ENCODE measurements around the gene DDX10.

The DDX10 gene

GRCh38 chr11:108751444-108751843 is 86.6 kb downstream of the DDX10 start:
- Histone ChIP-seq H3K36me3 (ENCODE audit: insufficient read depth) (no peaks in the 10 kb centered on the region), H3K4me1 (ENCODE audit: low read depth, poor library complexity, severe bottlenecking) (no peaks in the 10 kb centered on the region), H3K27ac (no peak overlapping the region), H3K4me3 (IDR thresholded peaks at IDR 0.05; ENCODE audit: insufficient read depth, low read depth, low read length) (no peak overlapping the region), H3K9ac (no peak overlapping the region), H3K27me3 (ENCODE audit: insufficient read depth, low read depth) (no peaks in the 10 kb centered on the region), H2AFZ (ENCODE audit: low read depth) (no peak overlapping the region), H3K4me2 (no peak overlapping the region), H3K79me2 (ENCODE audit: insufficient read depth, low read depth) (no peaks in the 10 kb centered on the region), H4K20me1 (ENCODE audit: insufficient read depth) (no peaks in the 10 kb centered on the region)
- no peak for TF ChIP-seq CTCF (conservative IDR thresholded peaks at IDR 0.05; ENCODE audit: low read depth, low read length)

- Histone ChIP-seq H3K4me2 (no peak overlapping the region), H2AFZ (ENCODE audit: low read depth) (no peak overlapping the region), H3K4me3 (IDR thresholded peaks at IDR 0.05; ENCODE audit: insufficient read depth, low read depth, low read length) (no peak overlapping the region), H3K9ac (no peak overlapping the region), H3K27ac (no peak overlapping the region), H3K4me1 (ENCODE audit: low read depth, poor library complexity, severe bottlenecking) (no peaks in the 10 kb centered on the region), H3K27me3 (ENCODE audit: insufficient read depth, low read depth) (no peaks in the 10 kb centered on the region), H4K20me1 (ENCODE audit: insufficient read depth) (no peaks in the 10 kb centered on the region), H3K36me3 (ENCODE audit: insufficient read depth) (no peaks in the 10 kb centered on the region), H3K79me2 (ENCODE audit: insufficient read depth, low read depth) (no peaks in the 10 kb centered on the region)
- TF ChIP-seq CTCF (conservative IDR thresholded peaks at IDR 0.05; ENCODE audit: low read depth, low read length), result no peak
These were observed 87.5 kb downstream of the DDX10 start for GRCh38 chr11:108752297-108752751.

- no peaks in the 10 kb centered on the region for H4K20me1 ChIP-seq (ENCODE audit: insufficient read depth)
- H2AFZ ChIP-seq (ENCODE audit: low read depth), result no peak overlapping the region
- no peak overlapping the region for H3K4me2 ChIP-seq
- H3K36me3 ChIP-seq (ENCODE audit: insufficient read depth), result no peaks in the 10 kb centered on the region
- no peak overlapping the region for H3K9ac ChIP-seq
- H3K4me1 ChIP-seq (ENCODE audit: low read depth, poor library complexity, severe bottlenecking), result no peaks in the 10 kb centered on the region
- H3K27ac ChIP-seq, result no peak overlapping the region
- H3K27me3 ChIP-seq (ENCODE audit: insufficient read depth, low read depth), result no peaks in the 10 kb centered on the region
- no peaks in the 10 kb centered on the region for H3K79me2 ChIP-seq (ENCODE audit: insufficient read depth, low read depth)
- no peak overlapping the region for H3K4me3 ChIP-seq (IDR thresholded peaks at IDR 0.05; ENCODE audit: insufficient read depth, low read depth, low read length)
- TF ChIP-seq CTCF (conservative IDR thresholded peaks at IDR 0.05; ENCODE audit: low read depth, low read length), result no peak
These were observed 90.2 kb downstream of the DDX10 start for GRCh38 chr11:108754901-108755625.

DNA sequence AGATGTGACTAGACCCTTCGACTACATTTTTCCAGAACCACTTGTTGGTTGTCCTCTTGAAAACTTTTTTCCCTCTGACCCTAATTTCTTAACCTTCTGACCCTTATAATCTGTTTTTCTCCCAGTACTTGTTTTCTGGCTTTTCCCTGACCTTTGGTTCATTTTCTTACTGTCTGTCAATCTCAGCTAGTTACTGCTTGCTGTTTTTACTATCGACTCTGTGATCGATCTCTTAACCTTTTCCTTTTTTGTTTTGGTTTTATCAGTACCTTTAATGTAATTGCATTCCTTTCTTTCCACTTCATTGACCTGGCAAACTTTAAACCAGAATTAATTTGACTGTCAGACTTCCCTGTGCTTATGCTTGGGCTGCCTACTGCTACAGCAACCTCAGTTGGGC is 92.8 kb downstream of the DDX10 start:
- no peak overlapping the region for H3K9ac ChIP-seq
- H3K4me3 ChIP-seq (IDR thresholded peaks at IDR 0.05; ENCODE audit: insufficient read depth, low read depth, low read length), result no peak overlapping the region
- TF ChIP-seq CTCF (conservative IDR thresholded peaks at IDR 0.05; ENCODE audit: low read depth, low read length), result no peak
- H3K4me1 ChIP-seq (ENCODE audit: low read depth, poor library complexity, severe bottlenecking), result no peaks in the 10 kb centered on the region
- no peaks in the 10 kb centered on the region; the same call in 1 of the 2 replicates for H3K79me2 ChIP-seq (ENCODE audit: insufficient read depth, low read depth)
- H3K4me2 ChIP-seq, result no peak overlapping the region
- no peaks in the 10 kb centered on the region for H4K20me1 ChIP-seq (ENCODE audit: insufficient read depth)
- no peak overlapping the region for H2AFZ ChIP-seq (ENCODE audit: low read depth)
- H3K36me3 ChIP-seq (ENCODE audit: insufficient read depth), result no peaks in the 10 kb centered on the region
- no peaks in the 10 kb centered on the region for H3K27me3 ChIP-seq (ENCODE audit: insufficient read depth, low read depth)
- H3K27ac ChIP-seq, result no peak overlapping the region
